Effector memory CD8-positive, alpha-beta T cell (primary cell): ENCODE results near the gene ZNF557.

Experiments
- ATAC-seq: fragments of 150-1000 bp; cut with Tn5 transposase; replicated peaks from 2 replicates; pipeline ENCODE4 v1.10.0; 2021; ENCODE audit warnings: mild to moderate bottlenecking, moderate library complexity
- DNase-seq, 3 experiments: peaks; one replicate each; pipeline ENCODE4 v3.0.0; 2021
- H3K27ac Mint-ChIP-seq, 2 donors: one replicate each; pipeline ENCODE4 v1.8.0; 2022; ENCODE audit warnings: mild to moderate bottlenecking in 2 of 2, mixed read lengths in 2 of 2, moderate library complexity in 2 of 2
- H3K27me3 Mint-ChIP-seq, 2 donors: one replicate each; pipeline ENCODE4 v1.8.0; 2022; ENCODE audit warnings: mixed read lengths in 2 of 2
- H3K36me3 Mint-ChIP-seq: one replicate; pipeline ENCODE4 v1.8.0; 2022; ENCODE audit warnings: mild to moderate bottlenecking, moderate library complexity, mixed read lengths; ENCODE audit not compliant: insufficient read depth
- H3K4me1 Mint-ChIP-seq, 2 donors: one replicate each; pipeline ENCODE4 v1.8.0; 2022; ENCODE audit warnings: low read depth in 2 of 2, mixed read lengths in 2 of 2
- H3K4me3 Mint-ChIP-seq, 2 donors: one replicate each; pipeline ENCODE4 v1.8.0; 2022; ENCODE audit warnings: mild to moderate bottlenecking in 2 of 2, mixed read lengths in 2 of 2, moderate library complexity in 2 of 2
- H3K9me3 Mint-ChIP-seq, 2 donors: one replicate each; pipeline ENCODE4 v1.8.0; 2022; ENCODE audit warnings: mixed read lengths in 2 of 2

ZNF557 gene

DNA sequence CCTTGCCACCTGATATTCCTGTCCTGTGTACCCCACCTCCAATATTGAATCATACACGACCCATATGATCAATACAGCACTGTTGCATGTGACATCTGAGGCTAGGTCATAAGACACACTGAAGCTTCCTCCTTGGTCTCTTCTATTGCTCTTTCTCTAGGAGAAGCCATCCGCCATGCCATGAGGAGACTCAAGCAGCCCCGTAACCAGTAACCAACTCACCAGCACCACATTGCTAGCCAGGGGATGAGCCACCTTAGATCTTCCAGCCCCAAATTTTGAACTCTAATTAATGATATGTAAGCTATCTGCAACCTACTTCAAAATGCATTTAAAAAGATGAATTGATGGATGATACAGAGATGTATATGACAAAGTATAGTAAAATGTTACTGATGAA, 28.6 kb downstream of the ZNF557 start:
- H3K4me1 Mint-ChIP-seq, result peaks cover 14 to 19% of the 10 kb centered on the region in 2 donors
- ATAC-seq (no peak), DNase-seq (no peak)
- H3K27me3 Mint-ChIP-seq, result no peaks in the 10 kb centered on the region
- peaks cover 15 to 27% of the 10 kb centered on the region in 2 donors for H3K9me3 Mint-ChIP-seq
- peak overlapping the region; percentile 92 to 94 for H3K27ac Mint-ChIP-seq
- H3K36me3 Mint-ChIP-seq, result peaks cover 4% of the 10 kb centered on the region
- H3K4me3 Mint-ChIP-seq, result peak overlapping the region; percentile 94

DNA sequence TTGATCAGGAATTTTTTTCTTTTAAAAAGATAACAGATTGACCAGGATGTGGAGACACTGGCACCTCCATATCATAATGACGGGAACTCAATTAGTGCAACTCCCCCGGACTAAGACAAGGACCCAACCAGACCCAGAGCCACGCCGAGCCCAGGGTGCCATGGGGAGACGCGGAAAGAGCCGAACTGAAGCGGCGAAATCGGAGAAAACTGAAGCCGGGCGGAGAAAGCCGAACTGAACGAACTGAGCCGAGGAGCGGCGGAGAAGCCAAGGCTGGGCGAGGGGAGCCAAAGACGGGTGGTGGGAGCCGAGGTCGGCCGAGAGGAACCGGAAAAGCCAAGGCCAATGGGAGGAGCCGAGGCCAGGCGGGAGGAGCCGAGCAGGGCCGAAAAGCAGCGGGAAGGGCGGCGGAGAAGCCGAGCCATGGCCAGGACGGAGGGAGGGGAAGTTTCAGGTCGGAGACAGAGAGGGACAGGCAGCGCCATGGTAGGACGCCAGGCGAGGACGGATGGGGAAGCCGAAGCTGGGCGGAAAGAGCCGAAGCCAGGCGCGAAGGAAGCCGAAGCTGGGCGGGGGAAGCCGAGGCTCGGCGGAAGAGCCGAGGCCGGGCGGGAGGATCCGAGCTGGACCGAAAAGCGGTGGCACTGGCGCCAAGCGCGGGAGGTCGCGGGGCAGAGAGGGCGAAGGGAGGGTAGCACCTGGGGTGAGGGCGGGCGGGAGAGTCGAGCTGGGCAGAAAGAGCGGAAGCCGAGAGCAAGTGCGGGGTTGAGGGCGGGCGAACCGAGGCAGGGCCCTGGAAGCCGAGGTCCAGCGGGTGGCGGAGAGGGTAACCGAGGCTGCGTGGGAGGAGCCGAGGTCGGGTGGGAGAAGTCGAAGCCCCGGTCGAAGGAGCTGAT, 29.4 kb downstream of the ZNF557 start:
- peaks cover 15 to 27% of the 10 kb centered on the region in 2 donors for H3K9me3 Mint-ChIP-seq
- H3K4me1 Mint-ChIP-seq, result peaks cover 14 to 19% of the 10 kb centered on the region in 2 donors
- H3K36me3 Mint-ChIP-seq, result peaks cover 4% of the 10 kb centered on the region
- peak; percentile 87 for ATAC-seq
- H3K27me3 Mint-ChIP-seq, result no peaks in the 10 kb centered on the region
- H3K4me3 Mint-ChIP-seq, result peak overlapping the region; percentile 94
- DNase-seq, result peak; percentile 84 to 90 (median 85)
- peak overlapping the region; percentile 92 to 94 for H3K27ac Mint-ChIP-seq

DNA sequence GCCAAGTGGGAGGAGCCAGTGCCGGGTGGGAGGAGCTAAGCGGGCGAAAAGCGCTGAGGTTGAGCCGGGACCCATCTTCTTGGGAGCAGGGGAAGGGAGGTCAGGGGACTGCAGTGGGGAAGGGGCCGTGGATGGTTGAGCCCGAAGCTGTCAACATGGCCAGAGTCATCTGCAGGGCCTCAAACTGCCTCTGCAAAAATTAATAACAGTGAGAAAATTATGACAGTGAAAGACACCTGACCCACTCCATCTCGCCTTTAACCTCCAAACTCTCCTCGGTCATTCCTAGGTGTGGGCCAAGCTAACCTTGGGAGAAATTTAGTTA, 30.1 kb downstream of the ZNF557 start:
- ATAC-seq (no peak), DNase-seq (no peak)
- Mint-ChIP-seq H3K4me1 (peaks cover 14 to 19% of the 10 kb centered on the region in 2 donors), H3K27ac (peak overlapping the region; percentile 92 to 94), H3K27me3 (no peaks in the 10 kb centered on the region), H3K9me3 (peaks cover 15 to 27% of the 10 kb centered on the region in 2 donors), H3K36me3 (peaks cover 4% of the 10 kb centered on the region), H3K4me3 (peak overlapping the region; percentile 94)

DNA sequence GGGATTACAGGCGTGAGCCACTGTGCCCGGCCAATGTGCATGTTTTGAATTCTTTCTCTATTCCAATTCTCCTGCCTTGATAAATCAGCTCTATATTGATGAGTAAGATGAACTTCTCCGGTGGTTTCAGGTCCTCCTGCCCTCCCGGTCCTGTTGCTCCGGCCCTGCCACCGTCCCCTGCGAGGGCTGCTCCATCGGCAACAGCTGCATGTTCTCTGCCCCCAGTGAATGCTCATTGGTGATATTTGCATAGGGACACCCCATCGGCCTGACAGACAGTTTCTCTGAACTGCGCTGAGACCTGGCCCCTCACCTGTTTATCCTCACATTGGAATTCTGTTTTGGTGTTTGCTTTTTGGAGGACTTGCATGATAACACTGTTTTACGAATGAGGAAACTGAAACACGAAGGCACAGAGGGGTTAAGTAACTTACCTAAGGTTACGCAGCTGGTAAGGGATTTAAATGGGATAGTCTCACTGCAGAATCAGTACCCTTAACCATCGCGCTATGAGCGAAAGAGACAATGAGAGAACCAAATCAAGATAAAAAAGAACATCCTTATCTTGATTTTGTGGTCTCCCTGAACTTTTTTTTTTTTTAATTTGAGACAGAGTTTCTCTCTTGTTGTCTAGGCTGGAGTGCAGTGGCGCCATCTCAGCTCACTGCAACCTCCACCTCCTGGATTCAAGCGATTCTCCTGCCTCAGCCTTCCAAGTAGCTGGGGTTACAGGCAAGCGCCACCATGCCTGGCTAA, 32.2 kb downstream of the ZNF557 start:
- no peak overlapping the region for H3K27ac Mint-ChIP-seq
- peaks cover 6 to 16% of the 10 kb centered on the region in 2 donors for H3K9me3 Mint-ChIP-seq
- H3K4me1 Mint-ChIP-seq, result peaks cover 14 to 19% of the 10 kb centered on the region in 2 donors
- H3K27me3 Mint-ChIP-seq, result no peaks in the 10 kb centered on the region
- ATAC-seq, result no peak
- DNase-seq, result no peak
- H3K36me3 Mint-ChIP-seq, result peaks cover 4% of the 10 kb centered on the region
- no peak overlapping the region for H3K4me3 Mint-ChIP-seq

DNA sequence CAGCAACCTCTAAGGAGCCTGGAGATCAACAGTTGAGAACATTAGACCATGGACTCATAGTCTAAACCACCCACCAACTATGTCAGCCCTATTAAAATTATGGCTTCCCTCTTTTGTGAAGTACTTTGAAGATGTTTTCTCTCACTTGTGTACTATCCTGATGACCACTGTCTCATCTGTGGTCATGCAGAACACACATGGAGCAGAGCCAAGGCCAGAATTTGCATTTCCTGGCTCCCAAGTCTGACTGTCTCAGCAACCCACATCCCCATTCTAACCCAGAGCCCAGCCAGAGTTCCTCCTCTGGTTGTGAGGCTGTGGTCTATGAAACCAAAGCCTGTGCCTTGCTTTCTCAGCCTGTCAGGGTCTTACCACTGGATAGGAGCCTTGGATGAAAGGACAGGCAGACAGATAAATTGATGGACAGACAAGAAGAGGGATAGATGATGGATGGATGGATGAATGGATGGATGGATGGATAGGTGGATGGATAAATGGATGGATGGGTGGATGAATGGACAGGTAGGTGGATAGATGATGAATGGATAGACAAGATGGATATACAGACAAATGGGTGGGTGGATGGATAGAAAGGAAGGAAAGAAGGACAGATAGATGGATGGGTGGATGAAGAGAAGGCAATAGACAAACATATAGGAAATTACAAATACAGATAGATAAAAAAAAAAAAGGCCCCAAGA, 35.4 kb downstream of the ZNF557 start:
- DNase-seq (no peak), ATAC-seq (no peak)
- H3K27ac Mint-ChIP-seq, result no peak overlapping the region
- H3K36me3 Mint-ChIP-seq, result no peaks in the 10 kb centered on the region
- no peak overlapping the region for H3K4me3 Mint-ChIP-seq
- H3K27me3 Mint-ChIP-seq, result no peaks in the 10 kb centered on the region
- no peaks in the 10 kb centered on the region for H3K9me3 Mint-ChIP-seq
- H3K4me1 Mint-ChIP-seq, result peaks cover under 1 to 2% of the 10 kb centered on the region in 2 donors

DNA sequence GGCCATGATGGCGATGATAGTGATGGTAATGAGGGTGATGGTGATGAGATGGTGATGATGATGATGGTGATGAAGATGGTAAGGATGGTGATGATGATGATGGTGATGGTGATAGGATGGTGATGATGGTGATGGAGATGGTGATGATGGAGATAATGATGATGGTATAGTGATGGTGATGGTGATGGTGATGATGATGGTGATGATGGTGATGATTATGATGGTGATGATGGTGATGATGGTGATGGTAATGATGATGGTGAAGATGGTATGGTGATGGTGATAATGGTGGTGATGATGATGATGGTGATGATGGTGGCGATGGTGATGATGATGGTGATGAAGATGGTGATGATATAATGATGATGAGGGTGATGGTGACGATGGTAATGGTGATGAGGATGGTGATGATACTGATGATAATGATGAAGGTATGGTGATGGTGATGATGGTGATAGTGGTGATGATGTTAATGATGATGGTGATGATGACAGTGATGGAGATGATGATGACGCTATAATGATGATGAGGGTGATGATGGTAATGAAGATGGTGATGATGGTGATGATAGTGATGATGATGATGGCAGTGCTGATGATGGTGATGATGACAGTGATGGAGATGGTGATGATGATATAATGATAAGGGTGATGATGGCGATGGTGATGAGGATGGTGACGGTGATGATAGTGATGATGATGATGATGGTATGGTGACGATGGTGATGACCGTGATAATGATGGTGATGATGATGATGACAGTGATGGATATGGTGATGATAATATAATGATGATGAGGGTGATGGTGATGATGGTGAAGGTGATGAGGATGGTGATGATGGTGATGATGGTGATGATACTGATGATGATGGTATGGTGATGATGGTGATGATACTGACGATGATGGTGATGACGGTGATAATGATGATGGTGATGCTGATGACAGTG, 37.5 kb downstream of the ZNF557 start:
- Mint-ChIP-seq H3K27ac (no peak overlapping the region), H3K27me3 (no peaks in the 10 kb centered on the region), H3K4me3 (no peak overlapping the region), H3K36me3 (no peaks in the 10 kb centered on the region), H3K4me1 (no peaks in the 10 kb centered on the region), H3K9me3 (no peaks in the 10 kb centered on the region)
- ATAC-seq (no peak), DNase-seq (no peak)

DNA sequence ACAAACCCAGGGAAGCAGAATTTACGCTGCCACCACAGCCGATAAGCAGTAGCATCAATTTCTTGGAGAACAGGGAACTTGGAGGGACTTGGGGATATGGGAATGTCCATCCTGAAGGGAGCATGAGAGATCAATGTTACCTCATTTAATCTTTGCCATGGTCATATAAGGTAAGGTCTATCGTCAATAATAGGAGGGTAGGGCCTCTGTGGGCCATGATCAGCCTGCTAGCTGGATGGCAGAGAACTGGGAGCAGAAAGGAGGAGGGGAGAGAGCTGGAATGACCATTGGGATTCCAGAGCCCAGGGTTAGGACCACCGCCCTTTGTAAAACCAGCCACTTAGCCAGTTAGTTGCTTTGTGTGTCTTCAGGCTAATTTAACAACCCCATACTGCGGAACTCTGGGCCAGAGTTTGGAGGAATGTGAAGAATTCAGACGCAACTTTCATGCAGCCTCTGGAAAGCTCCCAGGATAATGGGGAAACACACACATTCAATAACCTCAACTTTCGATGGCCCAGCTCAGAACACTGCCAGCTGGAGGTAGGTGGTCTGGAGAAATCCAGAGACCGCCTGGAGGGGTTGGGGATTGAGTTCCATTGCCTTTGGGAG, 40.3 kb downstream of the ZNF557 start:
- no peaks in the 10 kb centered on the region for H3K9me3 Mint-ChIP-seq
- ATAC-seq, result no peak

DNA sequence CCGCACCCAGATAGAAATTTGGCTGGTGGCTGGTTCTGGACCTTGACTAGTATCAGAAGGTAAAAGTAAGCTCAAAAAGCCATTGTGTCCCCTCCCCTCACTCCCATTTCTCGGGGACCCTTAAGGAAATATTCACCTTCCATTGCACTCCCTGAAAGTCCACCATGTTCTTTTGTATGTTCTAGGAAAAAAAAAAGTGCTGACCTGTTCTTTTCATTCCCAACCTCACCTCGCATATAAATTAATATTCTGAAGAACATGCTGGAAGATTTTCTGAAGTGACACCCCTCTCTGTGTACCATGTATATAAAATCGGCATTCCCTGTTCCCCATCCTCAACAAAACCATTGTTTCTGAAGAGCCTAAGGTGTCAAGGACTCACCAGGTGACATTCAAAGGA, 43.2 kb downstream of the ZNF557 start:
- Mint-ChIP-seq H3K9me3 (no peaks in the 10 kb centered on the region), H3K36me3 (no peaks in the 10 kb centered on the region), H3K27ac (no peak overlapping the region), H3K4me3 (no peak overlapping the region), H3K27me3 (peaks cover 28 to 48% of the 10 kb centered on the region in 2 donors), H3K4me1 (no peaks in the 10 kb centered on the region)
- DNase-seq, result no peak
- no peak for ATAC-seq

More for the DNA sequence above, 40.3 kb downstream of the ZNF557 start:
- H3K27ac Mint-ChIP-seq, result no peak overlapping the region
- no peaks in the 10 kb centered on the region for H3K4me1 Mint-ChIP-seq
- no peaks in the 10 kb centered on the region for H3K36me3 Mint-ChIP-seq
- no peak overlapping the region for H3K4me3 Mint-ChIP-seq
- H3K27me3 Mint-ChIP-seq, result peaks cover 22 to 23% of the 10 kb centered on the region in 2 donors
- no peak for DNase-seq

DNA sequence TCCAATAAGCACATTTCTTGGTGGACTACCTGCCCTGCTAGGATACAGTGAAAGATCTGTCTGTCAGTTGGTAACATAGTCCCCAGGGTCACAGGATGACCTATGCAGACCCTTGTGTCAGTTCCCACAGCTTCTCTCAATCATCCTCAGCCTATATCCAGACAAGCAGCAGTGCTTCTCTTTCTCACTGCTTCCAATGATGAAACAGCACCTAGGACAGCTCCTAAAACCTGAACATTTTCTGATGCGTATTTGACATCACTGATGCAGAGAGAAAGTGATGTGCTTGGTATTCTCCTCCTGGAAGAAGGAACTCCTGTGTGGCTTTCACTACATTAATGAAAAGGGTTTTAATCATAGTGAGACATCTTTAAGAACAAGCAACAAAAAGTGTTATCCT, 43.7 kb downstream of the ZNF557 start:
- H3K27me3 Mint-ChIP-seq, result peaks cover 28 to 48% of the 10 kb centered on the region in 2 donors
- H3K27ac Mint-ChIP-seq, result no peak overlapping the region
- no peaks in the 10 kb centered on the region for H3K9me3 Mint-ChIP-seq
- no peaks in the 10 kb centered on the region for H3K4me1 Mint-ChIP-seq
- no peak overlapping the region for H3K4me3 Mint-ChIP-seq
- DNase-seq (no peak), ATAC-seq (no peak)
- H3K36me3 Mint-ChIP-seq, result no peaks in the 10 kb centered on the region

DNA sequence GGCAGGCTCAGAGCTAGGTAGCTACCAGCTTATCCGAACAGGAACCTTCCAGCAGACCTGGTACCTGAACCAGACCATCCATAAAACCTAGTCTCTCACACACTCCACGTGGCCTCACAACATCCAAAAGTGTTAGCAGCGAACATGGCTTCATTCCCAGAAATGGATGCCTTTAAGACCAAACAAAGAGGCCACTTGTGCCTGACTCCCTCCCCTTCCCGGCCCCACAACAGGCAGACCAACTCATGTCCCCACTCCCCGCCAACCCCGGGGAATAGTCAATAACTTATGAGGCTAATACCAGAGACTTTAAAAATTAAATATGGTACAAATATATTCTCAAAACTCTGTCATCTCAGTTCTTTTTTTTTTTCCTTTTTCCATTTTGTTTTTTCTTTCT, 46.2 kb downstream of the ZNF557 start:
- no peaks in the 10 kb centered on the region for H3K9me3 Mint-ChIP-seq
- peaks cover 34 to 55% of the 10 kb centered on the region in 2 donors for H3K27me3 Mint-ChIP-seq
- no peak overlapping the region for H3K4me3 Mint-ChIP-seq
- no peak for ATAC-seq
- no peak for DNase-seq
- no peak overlapping the region for H3K27ac Mint-ChIP-seq
- H3K36me3 Mint-ChIP-seq, result peaks cover 2% of the 10 kb centered on the region
- H3K4me1 Mint-ChIP-seq, result no peaks in the 10 kb centered on the region

DNA sequence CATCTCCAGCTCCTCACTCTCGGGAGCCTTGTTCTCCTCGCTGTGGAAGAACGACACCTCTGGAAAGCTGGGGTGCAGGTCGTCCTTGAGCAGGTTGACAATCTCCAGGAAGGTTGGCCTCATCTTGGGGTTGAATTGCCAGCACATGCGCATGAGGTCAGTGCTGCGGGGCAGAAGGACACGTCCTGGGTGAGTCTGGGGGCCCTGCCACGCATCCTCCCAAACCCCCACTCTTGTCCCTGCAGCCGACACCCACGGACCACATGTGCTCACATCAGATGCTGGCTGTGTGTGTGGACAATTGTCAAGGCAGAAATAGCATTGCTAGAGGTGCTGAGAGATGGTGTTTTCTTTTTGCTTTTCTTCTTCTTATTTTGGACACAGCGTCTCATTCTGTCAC, 47.7 kb downstream of the ZNF557 start:
- H3K36me3 Mint-ChIP-seq, result peaks cover 8% of the 10 kb centered on the region
- no peaks in the 10 kb centered on the region for H3K9me3 Mint-ChIP-seq
- no peak overlapping the region for H3K4me3 Mint-ChIP-seq
- ATAC-seq, result no peak
- peaks cover 32 to 64% of the 10 kb centered on the region in 2 donors for H3K27me3 Mint-ChIP-seq
- no peak for DNase-seq
- H3K27ac Mint-ChIP-seq, result no peak overlapping the region
- no peaks in the 10 kb centered on the region for H3K4me1 Mint-ChIP-seq

DNA sequence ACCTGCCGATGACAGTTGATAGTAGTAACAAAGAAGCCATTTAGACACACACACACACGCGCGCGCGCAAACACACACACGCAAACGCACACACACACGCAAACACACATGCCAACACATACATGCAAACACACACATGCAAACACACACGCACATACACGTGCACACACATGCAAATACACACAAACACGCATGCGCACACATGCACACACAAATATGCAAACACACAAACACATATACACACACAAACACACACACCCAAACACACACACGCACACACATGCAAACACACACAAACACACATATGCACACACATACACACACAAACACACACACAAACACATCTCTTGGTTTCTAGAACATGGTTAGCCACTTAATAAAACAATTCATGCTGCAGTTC, 50.1 kb downstream of the ZNF557 start:
- DNase-seq, result no peak
- Mint-ChIP-seq H3K27ac (no peak overlapping the region), H3K9me3 (no peaks in the 10 kb centered on the region), H3K27me3 (peaks cover 15 to 42% of the 10 kb centered on the region in 2 donors), H3K36me3 (peaks cover 8% of the 10 kb centered on the region), H3K4me3 (no peak overlapping the region), H3K4me1 (no peaks in the 10 kb centered on the region)
- ATAC-seq, result no peak
